ENCODE results near the gene SUN5.
"Not testable (repeated sequence)": the region's sequence is repeated elsewhere in the genome, so short reads cannot be mapped to it uniquely, and the experiment has no call there.

DNA sequence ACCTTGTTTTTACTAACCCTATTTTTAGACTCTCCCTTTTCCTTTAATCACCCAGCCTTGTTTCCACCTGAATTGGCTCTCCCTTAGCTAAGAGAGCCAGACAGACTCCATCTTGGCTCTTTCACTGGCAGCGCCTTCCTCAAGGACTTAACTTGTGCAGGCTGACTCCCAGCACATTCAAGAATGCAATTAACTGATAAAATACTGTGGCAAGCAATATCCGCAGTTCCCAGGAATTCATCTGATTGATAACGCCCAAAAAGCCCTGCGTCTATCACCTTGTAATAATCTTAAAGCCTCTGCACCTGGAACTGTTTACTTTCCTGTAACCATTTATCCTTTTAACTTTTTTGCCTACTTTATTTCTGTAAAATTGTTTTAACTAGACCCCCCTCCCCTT is 29.1 kb downstream of the SUN5 start:
- TF ChIP-seq, protein P1, sequence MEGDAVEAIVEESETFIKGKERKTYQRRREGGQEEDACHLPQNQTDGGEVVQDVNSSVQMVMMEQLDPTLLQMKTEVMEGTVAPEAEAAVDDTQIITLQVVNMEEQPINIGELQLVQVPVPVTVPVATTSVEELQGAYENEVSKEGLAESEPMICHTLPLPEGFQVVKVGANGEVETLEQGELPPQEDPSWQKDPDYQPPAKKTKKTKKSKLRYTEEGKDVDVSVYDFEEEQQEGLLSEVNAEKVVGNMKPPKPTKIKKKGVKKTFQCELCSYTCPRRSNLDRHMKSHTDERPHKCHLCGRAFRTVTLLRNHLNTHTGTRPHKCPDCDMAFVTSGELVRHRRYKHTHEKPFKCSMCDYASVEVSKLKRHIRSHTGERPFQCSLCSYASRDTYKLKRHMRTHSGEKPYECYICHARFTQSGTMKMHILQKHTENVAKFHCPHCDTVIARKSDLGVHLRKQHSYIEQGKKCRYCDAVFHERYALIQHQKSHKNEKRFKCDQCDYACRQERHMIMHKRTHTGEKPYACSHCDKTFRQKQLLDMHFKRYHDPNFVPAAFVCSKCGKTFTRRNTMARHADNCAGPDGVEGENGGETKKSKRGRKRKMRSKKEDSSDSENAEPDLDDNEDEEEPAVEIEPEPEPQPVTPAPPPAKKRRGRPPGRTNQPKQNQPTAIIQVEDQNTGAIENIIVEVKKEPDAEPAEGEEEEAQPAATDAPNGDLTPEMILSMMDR (IDR thresholded peaks at IDR 0.05 in 4 of 5, conservative IDR thresholded peaks at IDR 0.05 in 1 of 5), result not testable (repeated sequence)
- not testable (repeated sequence) for TF ChIP-seq POLR2A (IDR thresholded peaks at IDR 0.05)
